ENCODE data around the gene DDX1.

DNA sequence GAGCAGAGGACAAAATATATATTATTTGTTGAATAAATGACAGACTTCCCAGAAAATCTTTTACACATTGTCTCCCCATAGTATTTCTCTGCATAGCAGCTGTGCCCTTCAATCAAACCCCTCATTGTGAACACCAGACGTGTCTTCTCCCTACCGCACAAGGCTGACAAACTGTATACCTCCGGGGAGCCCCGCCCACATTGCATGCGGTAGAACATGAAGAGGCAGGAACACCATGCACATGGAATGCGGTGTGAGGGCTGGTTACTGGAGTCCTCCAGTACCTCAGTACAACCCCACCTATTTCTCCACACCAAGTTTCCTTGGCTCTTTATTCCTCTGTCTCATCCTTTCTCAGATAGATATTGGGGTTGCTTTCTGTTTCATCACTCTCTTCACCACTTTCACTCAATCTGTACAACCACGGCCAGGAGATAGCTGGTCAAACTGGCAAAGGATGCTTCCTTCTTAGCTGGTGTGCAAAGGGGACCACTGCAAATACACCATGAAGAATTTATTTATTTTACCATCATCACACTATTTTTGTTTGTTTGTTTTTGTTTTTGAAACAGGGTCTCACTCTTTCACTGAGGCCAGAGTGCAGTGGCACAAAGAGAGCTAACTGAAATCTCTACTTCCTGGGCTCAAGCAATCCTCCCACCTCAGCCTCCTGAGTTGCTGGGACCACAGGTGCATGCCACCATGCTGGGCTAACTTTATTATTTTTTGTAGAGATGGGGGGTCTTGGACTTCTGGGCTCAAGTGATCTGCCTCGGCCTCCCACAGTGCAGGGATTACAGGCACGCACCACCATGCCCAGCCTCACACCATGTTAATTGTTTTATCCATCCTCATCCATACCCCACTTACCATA, 28.2 kb upstream of the DDX1 start:
- TF ChIP-seq TAF1 (IDR thresholded peaks at IDR 0.05; ENCODE audit: borderline replicate concordance, insufficient read depth, low read length) (no peak), FOXP2 (optimal IDR thresholded peaks at IDR 0.05; ENCODE audit: borderline replicate concordance, extremely low read depth, extremely low read length, insufficient read depth) (no peak), POLR2AphosphoS5 (IDR thresholded peaks at IDR 0.05; ENCODE audit: low read depth, low read length) (no peak), SIN3A (IDR thresholded peaks at IDR 0.05; ENCODE audit: borderline replicate concordance, insufficient read depth, low read length) (no peak)
- TF ChIP-seq, protein P1, sequence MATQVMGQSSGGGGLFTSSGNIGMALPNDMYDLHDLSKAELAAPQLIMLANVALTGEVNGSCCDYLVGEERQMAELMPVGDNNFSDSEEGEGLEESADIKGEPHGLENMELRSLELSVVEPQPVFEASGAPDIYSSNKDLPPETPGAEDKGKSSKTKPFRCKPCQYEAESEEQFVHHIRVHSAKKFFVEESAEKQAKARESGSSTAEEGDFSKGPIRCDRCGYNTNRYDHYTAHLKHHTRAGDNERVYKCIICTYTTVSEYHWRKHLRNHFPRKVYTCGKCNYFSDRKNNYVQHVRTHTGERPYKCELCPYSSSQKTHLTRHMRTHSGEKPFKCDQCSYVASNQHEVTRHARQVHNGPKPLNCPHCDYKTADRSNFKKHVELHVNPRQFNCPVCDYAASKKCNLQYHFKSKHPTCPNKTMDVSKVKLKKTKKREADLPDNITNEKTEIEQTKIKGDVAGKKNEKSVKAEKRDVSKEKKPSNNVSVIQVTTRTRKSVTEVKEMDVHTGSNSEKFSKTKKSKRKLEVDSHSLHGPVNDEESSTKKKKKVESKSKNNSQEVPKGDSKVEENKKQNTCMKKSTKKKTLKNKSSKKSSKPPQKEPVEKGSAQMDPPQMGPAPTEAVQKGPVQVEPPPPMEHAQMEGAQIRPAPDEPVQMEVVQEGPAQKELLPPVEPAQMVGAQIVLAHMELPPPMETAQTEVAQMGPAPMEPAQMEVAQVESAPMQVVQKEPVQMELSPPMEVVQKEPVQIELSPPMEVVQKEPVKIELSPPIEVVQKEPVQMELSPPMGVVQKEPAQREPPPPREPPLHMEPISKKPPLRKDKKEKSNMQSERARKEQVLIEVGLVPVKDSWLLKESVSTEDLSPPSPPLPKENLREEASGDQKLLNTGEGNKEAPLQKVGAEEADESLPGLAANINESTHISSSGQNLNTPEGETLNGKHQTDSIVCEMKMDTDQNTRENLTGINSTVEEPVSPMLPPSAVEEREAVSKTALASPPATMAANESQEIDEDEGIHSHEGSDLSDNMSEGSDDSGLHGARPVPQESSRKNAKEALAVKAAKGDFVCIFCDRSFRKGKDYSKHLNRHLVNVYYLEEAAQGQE (IDR thresholded peaks at IDR 0.05; ENCODE audit: insufficient read depth in 1 of 2, low read depth in 2 of 2, low read length in 2 of 2): no peak

Measured in PFSK-1 (cell line).